Measurements from ENCODE around the gene DUSP9. TPM values are rescaled to one million over a fixed set of nuclear protein-coding genes. Genes with fewer than 3 reads are reported as not detected.
"Not testable (repeated sequence)": the region's sequence is repeated elsewhere in the genome, so short reads cannot be mapped to it uniquely, and the experiment has no call there.

Gene DUSP9
- total RNA-seq, 1 experiment from 2014 or later = not detected

DNA sequence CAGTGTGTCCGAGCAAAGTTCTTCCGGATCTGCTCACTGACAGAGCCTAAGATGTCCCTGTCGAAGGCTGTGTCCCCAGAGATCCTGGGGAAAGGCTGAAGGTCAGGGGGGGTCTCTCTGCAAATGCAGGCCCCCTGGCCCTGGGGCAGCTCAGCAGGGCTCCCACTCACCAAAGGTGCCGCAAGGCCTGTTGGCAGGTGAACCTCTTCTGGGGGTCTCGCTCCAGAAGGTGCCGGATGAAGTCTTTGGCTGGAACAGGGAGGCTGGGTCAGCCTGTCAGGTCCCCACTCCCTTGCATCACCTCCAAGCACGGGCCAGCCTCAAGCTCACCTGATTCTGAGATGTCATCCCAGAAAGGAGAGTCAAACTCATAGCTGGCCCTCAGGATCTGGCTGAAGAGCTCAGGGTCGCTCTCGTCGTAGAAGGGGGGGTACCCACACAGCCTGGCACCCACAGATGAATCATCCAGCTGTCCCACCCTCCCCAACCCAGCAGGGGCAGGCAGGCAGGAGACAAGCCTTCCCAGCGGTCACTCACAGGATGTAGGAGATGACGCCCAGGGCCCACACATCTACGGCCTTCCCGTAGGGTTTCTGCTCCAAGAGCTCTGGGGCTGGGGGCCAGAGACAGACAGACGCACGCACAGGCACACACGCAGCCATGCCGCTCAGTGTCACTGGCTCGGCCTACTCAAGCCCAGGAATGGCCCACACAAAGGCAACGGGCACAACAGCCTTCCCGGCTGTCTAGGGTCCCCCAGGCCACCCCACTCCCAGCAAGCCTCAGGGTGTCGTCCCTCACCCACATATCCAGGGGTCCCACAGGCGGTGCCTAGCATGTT is 24.0 kb downstream of the DUSP9 start:
- H3K4me2 ChIP-seq (ENCODE audit: low read depth, low read length, poor library complexity, severe bottlenecking) = no peak overlapping the region

DNA sequence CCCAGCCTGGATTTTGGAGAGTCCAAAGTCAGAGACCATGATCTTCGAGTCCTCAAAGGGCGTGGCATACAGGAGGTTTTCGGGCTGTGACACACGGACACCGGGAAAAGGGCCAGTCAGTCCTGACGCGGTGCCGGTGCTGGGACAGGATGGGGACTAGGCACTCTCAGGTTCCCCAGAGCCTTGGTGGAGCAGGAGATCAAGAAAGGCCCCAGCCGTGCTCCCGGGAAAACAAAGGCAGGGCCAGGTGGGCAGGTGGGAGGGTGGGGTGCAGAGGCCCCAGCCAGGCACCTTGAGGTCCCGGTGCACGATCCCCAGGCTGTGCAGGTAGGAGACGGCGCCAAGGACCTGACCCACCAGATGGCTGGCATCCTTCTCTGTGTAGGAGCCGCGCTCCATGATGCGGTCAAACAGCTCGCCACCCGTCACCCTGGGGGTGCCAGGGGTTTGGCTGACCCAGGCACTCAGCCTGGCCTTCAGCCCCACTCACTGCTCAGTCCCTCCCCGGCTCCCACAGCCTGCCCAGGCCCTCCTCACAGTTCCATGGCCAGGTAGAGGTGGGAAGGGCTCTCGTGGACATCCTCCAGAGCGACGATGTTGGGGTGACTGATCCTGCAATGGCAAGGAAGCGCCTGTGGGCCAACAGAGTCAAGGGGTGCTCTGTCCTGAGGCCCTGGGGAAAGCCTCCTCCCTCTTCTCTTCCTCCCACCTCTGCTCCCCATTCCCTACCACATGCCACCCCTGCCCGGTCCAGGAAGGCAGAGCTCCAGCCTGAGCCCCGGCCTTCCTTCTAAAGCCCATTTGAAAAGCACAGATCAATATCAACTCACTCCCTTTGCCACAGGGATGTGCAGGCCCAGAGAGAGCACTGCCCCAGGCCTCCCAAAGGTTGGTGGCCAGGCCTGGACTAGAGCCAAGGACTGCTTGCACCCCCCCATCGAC is 24.9 kb downstream of the DUSP9 start:
- Histone ChIP-seq H3K27me3 (ENCODE audit: low read length) (no peaks in the 10 kb centered on the region), H3K27ac (ENCODE audit: low read length) (no peak overlapping the region), H2AFZ (ENCODE audit: low read length) (no peak overlapping the region), H3K79me2 (ENCODE audit: low read length) (no peaks in the 10 kb centered on the region), H3K9ac (ENCODE audit: low read length) (no peak overlapping the region), H3K4me3 (ENCODE audit: low read length) (no peak overlapping the region), H3K9me3 (ENCODE audit: low read length) (no peaks in the 10 kb centered on the region), H3K9me2 (replicated peaks; ENCODE audit: insufficient read depth, low read length) (no peaks in the 10 kb centered on the region), H4K20me1 (ENCODE audit: insufficient read depth, low read depth, low read length) (no peaks in the 10 kb centered on the region), H3K36me3 (ENCODE audit: insufficient read depth, low read length) (no peaks in the 10 kb centered on the region), H3K4me1 (ENCODE audit: low read length) (no peaks in the 10 kb centered on the region), H3K4me2 (ENCODE audit: low read depth, low read length, poor library complexity, severe bottlenecking) (no peak overlapping the region)
- no peak for DNase-seq

More for the DNA sequence above, 24.0 kb downstream of the DUSP9 start:
- no peak overlapping the region for H2AFZ ChIP-seq (ENCODE audit: low read length)
- H3K36me3 ChIP-seq (ENCODE audit: insufficient read depth, low read length) = no peaks in the 10 kb centered on the region
- H3K27me3 ChIP-seq (ENCODE audit: low read length) = no peaks in the 10 kb centered on the region
- H3K27ac ChIP-seq (ENCODE audit: low read length) = no peak overlapping the region
- no peaks in the 10 kb centered on the region for H3K9me3 ChIP-seq (ENCODE audit: low read length)
- no peak overlapping the region for H3K4me3 ChIP-seq (ENCODE audit: low read length)
- DNase-seq = no peak
- no peak overlapping the region for H3K9ac ChIP-seq (ENCODE audit: low read length)
- H3K9me2 ChIP-seq (replicated peaks; ENCODE audit: insufficient read depth, low read length) = no peaks in the 10 kb centered on the region
- no peaks in the 10 kb centered on the region for H3K79me2 ChIP-seq (ENCODE audit: low read length)
- no peaks in the 10 kb centered on the region for H3K4me1 ChIP-seq (ENCODE audit: low read length)
- no peaks in the 10 kb centered on the region for H4K20me1 ChIP-seq (ENCODE audit: insufficient read depth, low read depth, low read length)

DNA sequence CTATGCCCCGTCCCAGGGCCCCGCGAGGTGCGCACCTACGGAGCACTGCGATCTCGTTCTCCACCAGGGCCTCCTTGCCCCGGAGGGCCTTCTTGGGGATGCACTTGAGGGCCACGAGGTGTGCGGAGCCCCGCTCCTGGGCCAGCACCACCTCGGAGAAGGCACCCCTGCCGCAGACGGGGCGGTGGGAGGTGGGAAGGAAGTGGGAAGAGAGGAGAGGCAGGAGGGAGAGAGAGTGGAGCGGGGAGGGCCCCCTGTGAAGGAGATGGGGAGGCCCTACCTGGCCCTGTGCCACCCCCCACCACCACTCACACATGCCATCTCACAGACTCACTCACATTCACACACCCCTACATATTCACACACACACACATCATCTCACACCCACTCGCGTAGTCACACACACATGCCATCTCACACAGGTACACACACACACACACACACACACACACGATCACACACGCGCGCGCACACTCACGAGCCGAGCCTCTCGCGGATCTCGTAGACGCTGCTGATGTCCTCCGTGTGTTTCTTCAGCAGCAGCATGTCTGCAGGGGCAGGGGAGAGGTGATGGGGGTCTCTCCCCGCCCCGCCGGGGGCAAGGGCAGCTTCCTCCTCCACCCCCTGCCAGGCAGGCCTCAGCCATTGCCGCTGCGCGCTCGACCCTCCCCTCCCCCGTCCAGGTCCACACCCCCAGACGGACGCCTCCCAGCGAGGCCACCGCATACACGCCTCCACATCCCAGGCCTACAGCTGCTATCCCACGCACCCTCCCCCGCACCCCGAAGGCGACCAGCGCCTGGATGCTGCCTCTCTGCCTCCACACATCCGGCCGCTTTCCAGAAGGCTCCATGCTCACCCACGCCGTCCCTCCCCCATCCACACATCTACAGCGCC is 25.8 kb downstream of the DUSP9 start:
- H3K4me1 ChIP-seq (ENCODE audit: low read length) = no peaks in the 10 kb centered on the region
- H3K9me3 ChIP-seq (ENCODE audit: low read length) = no peaks in the 10 kb centered on the region
- H3K79me2 ChIP-seq (ENCODE audit: low read length) = no peaks in the 10 kb centered on the region
- H3K36me3 ChIP-seq (ENCODE audit: insufficient read depth, low read length) = no peaks in the 10 kb centered on the region
- H3K4me3 ChIP-seq (ENCODE audit: low read length) = no peak overlapping the region
- H3K4me2 ChIP-seq (ENCODE audit: low read depth, low read length, poor library complexity, severe bottlenecking) = no peak overlapping the region
- H3K9ac ChIP-seq (ENCODE audit: low read length) = no peak overlapping the region
- H4K20me1 ChIP-seq (ENCODE audit: insufficient read depth, low read depth, low read length) = no peaks in the 10 kb centered on the region
- DNase-seq = no peak
- H2AFZ ChIP-seq (ENCODE audit: low read length) = no peak overlapping the region
- H3K27me3 ChIP-seq (ENCODE audit: low read length) = no peaks in the 10 kb centered on the region
- no peaks in the 10 kb centered on the region for H3K9me2 ChIP-seq (replicated peaks; ENCODE audit: insufficient read depth, low read length)
- no peak overlapping the region for H3K27ac ChIP-seq (ENCODE audit: low read length)

DNA sequence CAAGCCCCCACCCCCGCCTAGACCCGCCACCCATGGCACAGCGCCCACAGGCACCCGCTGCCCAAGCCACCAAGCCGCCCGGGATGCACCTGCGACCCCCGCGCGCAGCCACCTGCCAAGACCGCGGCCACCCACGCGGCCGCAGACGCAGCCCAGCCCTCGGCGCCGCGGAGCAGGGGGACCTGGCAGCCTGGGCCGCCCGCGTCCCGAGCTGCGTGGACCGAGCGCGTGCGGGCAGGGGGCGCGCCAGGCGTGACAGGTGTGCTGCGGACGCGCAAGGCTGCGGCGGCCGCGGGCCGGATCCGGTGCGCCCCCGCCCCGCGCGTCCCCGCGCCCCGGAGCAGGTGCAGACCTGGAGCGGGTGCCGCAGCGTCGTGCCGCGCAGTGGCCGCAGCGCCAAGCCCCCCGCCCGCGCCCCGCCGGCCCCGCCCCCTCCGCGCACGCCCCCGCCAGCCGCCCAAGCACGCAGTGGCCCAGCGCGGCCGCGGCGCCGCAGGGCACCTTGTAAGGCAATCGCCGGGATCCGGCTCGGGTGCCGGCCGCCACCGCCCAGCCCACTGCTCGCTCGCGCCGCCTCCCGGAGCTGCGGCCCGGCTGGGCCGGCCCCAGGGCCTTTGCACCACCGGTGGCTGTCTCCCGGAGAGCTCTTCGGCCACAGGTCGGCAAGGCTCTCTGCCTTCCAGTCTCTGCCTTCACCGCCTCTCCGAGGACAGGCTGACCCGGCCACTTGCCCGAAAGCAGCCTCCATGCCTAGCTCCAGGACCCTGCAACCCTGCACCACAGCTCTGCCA is 26.6 kb downstream of the DUSP9 start, which contains the start of gene PNCK:
PNCK (minus strand) TSS at position 386 of the 791 bp plus-strand sequence. CDS start 737 bp downstream, outside the sequence.
- DNase-seq = no peak
- H2AFZ ChIP-seq (ENCODE audit: low read length) = no peak within 1 kb of the TSS
- no peak within 1 kb of the TSS for H3K9ac ChIP-seq (ENCODE audit: low read length)
- no peaks in the 10 kb centered on the region for H3K27me3 ChIP-seq (ENCODE audit: low read length)
- no peaks in the 10 kb centered on the region for H3K9me2 ChIP-seq (replicated peaks; ENCODE audit: insufficient read depth, low read length)
- H3K4me3 ChIP-seq (ENCODE audit: low read length) = no peak within 1 kb of the TSS
- no peaks in the 10 kb centered on the region for H3K36me3 ChIP-seq (ENCODE audit: insufficient read depth, low read length)
- no peak within 1 kb of the TSS for H3K27ac ChIP-seq (ENCODE audit: low read length)
- H4K20me1 ChIP-seq (ENCODE audit: insufficient read depth, low read depth, low read length) = no peaks in the 10 kb centered on the region
- no peaks in the 10 kb centered on the region for H3K9me3 ChIP-seq (ENCODE audit: low read length)
- no peaks in the 10 kb centered on the region for H3K4me1 ChIP-seq (ENCODE audit: low read length)
- H3K4me2 ChIP-seq (ENCODE audit: low read depth, low read length, poor library complexity, severe bottlenecking) = no peak within 1 kb of the TSS
- H3K79me2 ChIP-seq (ENCODE audit: low read length) = no peaks in the 10 kb centered on the region

DNA sequence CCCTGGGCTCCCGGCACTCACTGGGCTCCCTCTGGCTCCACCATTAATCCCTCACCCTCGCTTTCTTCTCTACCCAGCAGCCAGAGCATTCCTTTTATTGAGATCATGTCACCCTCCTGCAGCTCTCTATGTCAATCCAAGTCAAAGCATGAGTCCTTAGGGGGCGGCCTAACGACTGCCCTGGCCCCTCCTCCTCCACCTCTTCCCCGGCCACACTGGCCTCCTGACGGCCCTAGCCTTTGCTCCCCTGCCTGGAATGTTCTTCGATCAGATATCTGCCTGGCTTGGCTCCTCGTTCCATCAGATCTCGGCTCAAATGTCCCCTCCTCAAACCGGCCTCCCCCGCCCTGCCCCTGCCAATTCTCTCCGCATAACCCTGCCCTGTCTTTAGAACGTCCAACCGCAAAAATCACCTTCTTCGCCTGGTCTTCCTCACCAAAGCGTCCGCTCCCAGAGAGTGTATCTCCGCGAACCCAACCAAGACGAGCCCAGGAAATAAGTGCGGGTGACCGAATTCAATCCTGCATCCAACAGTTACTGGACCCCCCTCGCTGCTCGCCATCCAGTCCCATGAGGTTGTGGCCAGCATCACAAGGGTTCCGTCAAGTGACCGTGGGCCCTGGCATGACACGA is 27.3 kb downstream of the DUSP9 start:
- Histone ChIP-seq H3K79me2 (ENCODE audit: low read length) (no peaks in the 10 kb centered on the region), H3K27ac (ENCODE audit: low read length) (no peak overlapping the region), H2AFZ (ENCODE audit: low read length) (no peak overlapping the region), H3K9me2 (replicated peaks; ENCODE audit: insufficient read depth, low read length) (no peaks in the 10 kb centered on the region), H4K20me1 (ENCODE audit: insufficient read depth, low read depth, low read length) (no peaks in the 10 kb centered on the region), H3K4me2 (ENCODE audit: low read depth, low read length, poor library complexity, severe bottlenecking) (no peak overlapping the region), H3K4me3 (ENCODE audit: low read length) (no peak overlapping the region), H3K27me3 (ENCODE audit: low read length) (no peaks in the 10 kb centered on the region), H3K9ac (ENCODE audit: low read length) (no peak overlapping the region), H3K36me3 (ENCODE audit: insufficient read depth, low read length) (no peaks in the 10 kb centered on the region), H3K4me1 (ENCODE audit: low read length) (no peaks in the 10 kb centered on the region), H3K9me3 (ENCODE audit: low read length) (no peaks in the 10 kb centered on the region)
- DNase-seq = no peak

DNA sequence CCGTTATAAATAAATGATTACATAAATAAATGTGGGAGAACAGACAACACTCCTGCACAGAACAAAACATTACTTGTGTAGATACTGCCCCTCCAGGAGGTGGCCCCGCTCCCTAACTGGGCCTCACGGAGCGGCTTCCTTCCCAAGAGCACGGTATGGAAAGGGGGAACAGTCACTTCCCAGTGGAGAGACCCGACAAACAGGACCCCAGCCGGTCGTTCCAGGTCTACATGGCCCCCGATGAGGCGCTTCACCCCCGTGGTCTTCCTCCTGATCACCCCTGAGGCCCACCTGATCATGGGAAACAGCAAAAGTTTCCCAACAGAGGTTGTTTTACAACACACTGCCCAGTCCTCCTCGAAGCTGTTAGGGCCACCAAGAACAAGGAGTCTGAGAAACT is 34.2 kb downstream of the DUSP9 start:
- Histone ChIP-seq H3K4me1 (ENCODE audit: low read length) (no peaks in the 10 kb centered on the region), H4K20me1 (ENCODE audit: insufficient read depth, low read depth, low read length) (no peaks in the 10 kb centered on the region), H2AFZ (ENCODE audit: low read length) (no peak overlapping the region), H3K27ac (ENCODE audit: low read length) (no peak overlapping the region), H3K36me3 (ENCODE audit: insufficient read depth, low read length) (no peaks in the 10 kb centered on the region), H3K27me3 (ENCODE audit: low read length) (no peaks in the 10 kb centered on the region), H3K9me2 (replicated peaks; ENCODE audit: insufficient read depth, low read length) (no peaks in the 10 kb centered on the region), H3K4me3 (ENCODE audit: low read length) (no peak overlapping the region), H3K9me3 (ENCODE audit: low read length) (no peaks in the 10 kb centered on the region; the same call in 1 of the 2 replicates), H3K79me2 (ENCODE audit: low read length) (no peaks in the 10 kb centered on the region), H3K4me2 (ENCODE audit: low read depth, low read length, poor library complexity, severe bottlenecking) (no peak overlapping the region), H3K9ac (ENCODE audit: low read length) (no peak overlapping the region)
- no peak for DNase-seq

GRCh38 chrX:153683486-153683885 is 36.5 kb downstream of the DUSP9 start:
- not testable (repeated sequence) for H3K27me3 ChIP-seq (ENCODE audit: low read length); H3K79me2 ChIP-seq (ENCODE audit: low read length); DNase-seq

More at GRCh38 chrX:153683486-153683885, 36.5 kb downstream of the DUSP9 start:
- not testable (repeated sequence) for H3K9me2 ChIP-seq (replicated peaks; ENCODE audit: insufficient read depth, low read length); H3K36me3 ChIP-seq (ENCODE audit: insufficient read depth, low read length); H3K9me3 ChIP-seq (ENCODE audit: low read length); H3K4me1 ChIP-seq (ENCODE audit: low read length); H3K4me3 ChIP-seq (ENCODE audit: low read length); H3K27ac ChIP-seq (ENCODE audit: low read length); H2AFZ ChIP-seq (ENCODE audit: low read length); H4K20me1 ChIP-seq (ENCODE audit: insufficient read depth, low read depth, low read length); H3K9ac ChIP-seq (ENCODE audit: low read length); H3K4me2 ChIP-seq (ENCODE audit: low read depth, low read length, poor library complexity, severe bottlenecking)

Data from Karpas-422 (cell line).